ENCODE results near the gene OR4F15. TPM values are rescaled to one million over a fixed set of nuclear protein-coding genes. Genes with fewer than 3 reads are reported as not detected.

OR4F15 gene
- polyA plus RNA-seq, 1 donor (not counting 4 experiments of a cell fraction or from before 2014, with no cell fraction given) = not detected

GRCh38 chr15:101841656-101842055 lies 29.7 kb downstream of the OR4F15 start:
- DNase-seq (ENCODE audit: low read depth, low spot score) (no peak), FAIRE-seq (no peak)
- dilution Hi-C loops (cut with MboI; ENCODE audit: extremely low pct_ligation_motif_present, low sequenced_read_pairs) = no loop called here
- Histone ChIP-seq H3K27me3 (ENCODE audit: control insufficient read depth, extremely low read depth, insufficient read depth, low read length) (peaks cover 6% of the 10 kb centered on the region), H3K79me2 (ENCODE audit: control insufficient read depth, insufficient read depth, low read length) (no peaks in the 10 kb centered on the region), H4K20me1 (ENCODE audit: control insufficient read depth, extremely low read depth, insufficient read depth, low read length) (no peaks in the 10 kb centered on the region), H3K4me1 (ENCODE audit: control insufficient read depth, extremely low read depth, insufficient read depth, low read length) (no peaks in the 10 kb centered on the region), H2AFZ (ENCODE audit: control insufficient read depth, low read length) (no peak overlapping the region), H3K27ac (ENCODE audit: control insufficient read depth, insufficient read depth, low read length) (no peak overlapping the region), H3K9me1 (ENCODE audit: control insufficient read depth, extremely low read depth, insufficient read depth, low read length) (no peaks in the 10 kb centered on the region), H3K9me3 (ENCODE audit: control insufficient read depth, low read depth, low read length) (no peaks in the 10 kb centered on the region), H3K36me3 (ENCODE audit: control insufficient read depth in 2 of 2, extremely low read depth in 1 of 2, insufficient read depth in 2 of 2, low read length in 2 of 2) (no peaks in the 10 kb centered on the region), H3K4me3 (ENCODE audit: control insufficient read depth in 2 of 3, extremely low read depth in 1 of 3, insufficient read depth in 2 of 3, low read depth in 1 of 3, low read length in 3 of 3) (no peak overlapping the region), H3K9ac (ENCODE audit: control insufficient read depth, extremely low read depth, insufficient read depth, low read length) (no peak overlapping the region), H3K4me2 (ENCODE audit: control insufficient read depth, extremely low read depth, insufficient read depth, low read depth, low read length) (no peak overlapping the region)
- TF ChIP-seq, protein P1, sequence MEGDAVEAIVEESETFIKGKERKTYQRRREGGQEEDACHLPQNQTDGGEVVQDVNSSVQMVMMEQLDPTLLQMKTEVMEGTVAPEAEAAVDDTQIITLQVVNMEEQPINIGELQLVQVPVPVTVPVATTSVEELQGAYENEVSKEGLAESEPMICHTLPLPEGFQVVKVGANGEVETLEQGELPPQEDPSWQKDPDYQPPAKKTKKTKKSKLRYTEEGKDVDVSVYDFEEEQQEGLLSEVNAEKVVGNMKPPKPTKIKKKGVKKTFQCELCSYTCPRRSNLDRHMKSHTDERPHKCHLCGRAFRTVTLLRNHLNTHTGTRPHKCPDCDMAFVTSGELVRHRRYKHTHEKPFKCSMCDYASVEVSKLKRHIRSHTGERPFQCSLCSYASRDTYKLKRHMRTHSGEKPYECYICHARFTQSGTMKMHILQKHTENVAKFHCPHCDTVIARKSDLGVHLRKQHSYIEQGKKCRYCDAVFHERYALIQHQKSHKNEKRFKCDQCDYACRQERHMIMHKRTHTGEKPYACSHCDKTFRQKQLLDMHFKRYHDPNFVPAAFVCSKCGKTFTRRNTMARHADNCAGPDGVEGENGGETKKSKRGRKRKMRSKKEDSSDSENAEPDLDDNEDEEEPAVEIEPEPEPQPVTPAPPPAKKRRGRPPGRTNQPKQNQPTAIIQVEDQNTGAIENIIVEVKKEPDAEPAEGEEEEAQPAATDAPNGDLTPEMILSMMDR (optimal IDR thresholded peaks at IDR 0.05 in 1 of 3, IDR thresholded peaks at IDR 0.05 in 1 of 3, conservative IDR thresholded peaks at IDR 0.05 in 1 of 3; ENCODE audit: extremely low read depth in 1 of 3, insufficient read depth in 2 of 3, low read length in 3 of 3) = no peak
- TF ChIP-seq EZH2 (IDR thresholded peaks at IDR 0.05; ENCODE audit: low read length) = no peak

GRCh38 chr15:101844916-101845315 lies 32.9 kb downstream of the OR4F15 start:
- Histone ChIP-seq H3K27ac (ENCODE audit: control insufficient read depth, insufficient read depth, low read length) (no peak overlapping the region), H2AFZ (ENCODE audit: control insufficient read depth, low read length) (no peak overlapping the region), H3K79me2 (ENCODE audit: control insufficient read depth, insufficient read depth, low read length) (no peaks in the 10 kb centered on the region), H3K27me3 (ENCODE audit: control insufficient read depth, extremely low read depth, insufficient read depth, low read length) (peaks cover 6% of the 10 kb centered on the region), H3K9me1 (ENCODE audit: control insufficient read depth, extremely low read depth, insufficient read depth, low read length) (no peaks in the 10 kb centered on the region), H3K36me3 (ENCODE audit: control insufficient read depth in 2 of 2, extremely low read depth in 1 of 2, insufficient read depth in 2 of 2, low read length in 2 of 2) (no peaks in the 10 kb centered on the region), H3K4me3 (ENCODE audit: control insufficient read depth in 2 of 3, extremely low read depth in 1 of 3, insufficient read depth in 2 of 3, low read depth in 1 of 3, low read length in 3 of 3) (no peak overlapping the region), H4K20me1 (ENCODE audit: control insufficient read depth, extremely low read depth, insufficient read depth, low read length) (no peaks in the 10 kb centered on the region), H3K9ac (ENCODE audit: control insufficient read depth, extremely low read depth, insufficient read depth, low read length) (no peak overlapping the region), H3K4me1 (ENCODE audit: control insufficient read depth, extremely low read depth, insufficient read depth, low read length) (no peaks in the 10 kb centered on the region), H3K4me2 (ENCODE audit: control insufficient read depth, extremely low read depth, insufficient read depth, low read depth, low read length) (no peak overlapping the region), H3K9me3 (ENCODE audit: control insufficient read depth, low read depth, low read length) (no peaks in the 10 kb centered on the region)
- TF ChIP-seq, protein P1 (optimal IDR thresholded peaks at IDR 0.05 in 1 of 3, IDR thresholded peaks at IDR 0.05 in 1 of 3, conservative IDR thresholded peaks at IDR 0.05 in 1 of 3; ENCODE audit: extremely low read depth in 1 of 3, insufficient read depth in 2 of 3, low read length in 3 of 3) = no peak
- TF ChIP-seq EZH2 (IDR thresholded peaks at IDR 0.05; ENCODE audit: low read length) = no peak
- FAIRE-seq = no peak
- no peak for DNase-seq (ENCODE audit: low read depth, low spot score)
- dilution Hi-C loops (cut with MboI; ENCODE audit: extremely low pct_ligation_motif_present, low sequenced_read_pairs) = no loop called here

All from keratinocyte (primary cell).